DMS153 treated with DMSO at 0.1 percent for 48 hours (cell line): ENCODE measurements around the gene RNU1-4.
"Not testable (repeated sequence)": the region's sequence is repeated elsewhere in the genome, so short reads cannot be mapped to it uniquely, and the experiment has no call there.

Experiments used
- DNase-seq: peaks from one replicate; lab custom pipeline; 2025; ENCODE audit not compliant: unreplicated experiment; lab: John Stamatoyannopoulos, UW

Gene RNU1-4

GRCh38 chr1:16740047-16740964 is at the start of gene RNU1-4:
Gene RNU1-4 (plus strand): TSS chr1:16740516.
- DNase-seq: not testable (repeated sequence)

- not testable (repeated sequence) for DNase-seq
Observed at GRCh38 chr1:16690971-16691682, 49.2 kb upstream of the RNU1-4 start.

GRCh38 chr1:16692283-16692682 is 48.0 kb upstream of the RNU1-4 start:
- DNase-seq: not testable (repeated sequence)

- DNase-seq: not testable (repeated sequence)
Observed at GRCh38 chr1:16692717-16693448, 47.4 kb upstream of the RNU1-4 start.

- not testable (repeated sequence) for DNase-seq
Observed at GRCh38 chr1:16693449-16694307, 46.6 kb upstream of the RNU1-4 start.

GRCh38 chr1:16694308-16694702 is 46.0 kb upstream of the RNU1-4 start:
- DNase-seq: not testable (repeated sequence)

GRCh38 chr1:16696507-16697150 is 43.7 kb upstream of the RNU1-4 start:
- not testable (repeated sequence) for DNase-seq

GRCh38 chr1:16697152-16697551 is 43.2 kb upstream of the RNU1-4 start:
- DNase-seq: not testable (repeated sequence)

GRCh38 chr1:16699440-16699839 is 40.9 kb upstream of the RNU1-4 start:
- DNase-seq: not testable (repeated sequence)

GRCh38 chr1:16700138-16700895 is 40.0 kb upstream of the RNU1-4 start:
- DNase-seq: not testable (repeated sequence)

- not testable (repeated sequence) for DNase-seq
Observed at GRCh38 chr1:16701189-16701588, 39.1 kb upstream of the RNU1-4 start.

- DNase-seq: not testable (repeated sequence)
Observed at GRCh38 chr1:16702280-16702679, 38.0 kb upstream of the RNU1-4 start.

- DNase-seq: not testable (repeated sequence)
Observed at GRCh38 chr1:16703141-16703540, 37.2 kb upstream of the RNU1-4 start.

GRCh38 chr1:16703602-16704001 is 36.7 kb upstream of the RNU1-4 start:
- not testable (repeated sequence) for DNase-seq

- DNase-seq: not testable (repeated sequence)
Observed at GRCh38 chr1:16704076-16704475, 36.2 kb upstream of the RNU1-4 start.

GRCh38 chr1:16704502-16705100 is 35.7 kb upstream of the RNU1-4 start:
- not testable (repeated sequence) for DNase-seq

GRCh38 chr1:16706302-16706701 is 34.0 kb upstream of the RNU1-4 start:
- DNase-seq: not testable (repeated sequence)
